ENCODE results near the gene FTO.

Gene FTO

DNA sequence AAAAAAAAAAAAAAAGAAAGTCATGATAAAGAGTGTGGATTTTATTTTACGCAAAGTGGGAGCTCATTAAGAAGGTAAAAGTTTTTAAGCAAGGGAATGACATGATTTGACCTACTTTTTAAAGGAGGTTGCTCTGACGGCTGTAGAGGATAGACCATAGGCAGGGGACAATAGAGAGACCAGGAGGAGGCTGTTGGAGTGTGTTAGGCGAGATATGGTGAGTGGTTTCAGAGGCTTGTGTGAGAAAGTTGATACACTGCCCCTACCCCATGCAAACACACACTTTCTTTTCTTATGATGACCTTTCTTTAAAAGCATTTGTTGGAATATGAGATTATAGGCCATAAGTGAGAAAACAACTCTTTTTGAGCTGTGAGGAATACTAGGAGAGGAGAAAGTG, 82.0 kb downstream of the FTO start:
- no peak for DNase-seq

DNA sequence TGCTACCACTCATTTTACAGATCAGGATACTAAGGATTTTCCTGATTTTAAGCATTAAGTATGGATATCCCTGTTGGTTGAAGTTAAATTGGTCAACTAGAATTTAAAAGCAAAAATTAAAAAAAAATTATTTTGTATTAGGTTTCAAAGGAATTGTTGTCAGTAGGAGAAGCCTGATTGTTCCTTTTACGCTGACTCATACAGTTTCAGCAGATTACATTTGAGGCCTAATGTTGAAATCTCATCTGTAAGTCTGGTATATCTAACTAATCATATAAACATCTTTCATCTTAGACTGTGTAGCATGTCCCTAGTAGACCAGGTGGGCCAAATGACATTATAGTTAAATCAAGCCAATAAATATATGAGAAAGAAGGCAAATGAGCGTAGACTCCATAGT, 83.5 kb downstream of the FTO start:
- no peak for DNase-seq

DNA sequence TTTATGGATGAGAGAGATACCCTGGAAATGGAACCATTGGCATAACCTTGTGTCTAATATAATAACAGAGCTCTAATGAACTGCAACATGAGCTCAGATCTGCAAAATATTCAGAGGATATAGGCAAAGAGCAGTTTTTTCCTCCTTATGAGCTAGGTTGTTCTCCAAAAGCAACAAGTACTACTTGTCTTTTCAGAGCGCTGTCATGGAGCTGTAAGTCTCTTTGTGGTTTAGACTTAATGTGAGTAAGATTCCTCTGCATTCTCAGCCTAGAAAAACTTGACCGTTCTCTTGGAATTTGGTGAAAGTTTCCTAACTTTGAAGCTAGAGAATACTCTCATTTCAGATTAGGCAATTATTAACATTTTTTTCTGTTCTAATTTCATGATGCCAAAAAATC, 85.2 kb downstream of the FTO start:
- no peak for DNase-seq

DNA sequence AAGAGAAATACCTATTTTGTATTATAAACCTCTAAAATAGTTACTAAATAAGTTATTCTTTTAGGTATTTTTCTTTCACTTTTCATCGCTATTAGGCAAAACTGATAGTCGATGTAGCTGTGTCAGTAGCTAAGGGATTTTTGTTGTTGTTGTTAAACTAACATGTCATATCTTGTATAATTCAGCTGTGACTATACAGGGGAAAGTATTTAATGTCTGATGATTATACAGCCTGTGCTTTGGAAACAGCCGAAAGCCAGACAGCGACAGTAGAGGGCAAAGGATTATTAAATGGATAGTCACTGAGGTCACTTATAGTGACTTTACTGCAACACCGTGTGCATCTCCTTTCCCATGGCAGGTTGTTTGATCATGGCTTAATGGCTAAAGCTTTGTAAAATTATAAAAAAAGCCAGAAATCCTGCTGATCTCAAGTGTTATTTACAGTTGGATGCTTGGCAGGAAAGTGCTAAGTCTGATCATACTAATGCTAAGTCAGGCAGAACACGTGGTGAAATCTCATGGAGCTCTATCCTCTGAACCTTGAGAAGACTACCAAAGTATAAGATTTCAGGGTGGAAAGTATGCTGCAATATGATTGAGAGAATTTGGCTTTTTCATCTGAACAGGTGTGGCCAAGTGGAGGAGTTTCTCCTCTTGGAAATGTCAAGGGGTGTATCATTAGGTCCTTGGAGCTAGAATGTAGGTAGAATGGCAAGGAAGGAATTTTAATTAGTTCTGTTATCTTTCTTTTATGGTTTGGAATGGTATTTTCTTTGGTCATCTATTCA, 88.4 kb downstream of the FTO start:
- no peak for DNase-seq

DNA sequence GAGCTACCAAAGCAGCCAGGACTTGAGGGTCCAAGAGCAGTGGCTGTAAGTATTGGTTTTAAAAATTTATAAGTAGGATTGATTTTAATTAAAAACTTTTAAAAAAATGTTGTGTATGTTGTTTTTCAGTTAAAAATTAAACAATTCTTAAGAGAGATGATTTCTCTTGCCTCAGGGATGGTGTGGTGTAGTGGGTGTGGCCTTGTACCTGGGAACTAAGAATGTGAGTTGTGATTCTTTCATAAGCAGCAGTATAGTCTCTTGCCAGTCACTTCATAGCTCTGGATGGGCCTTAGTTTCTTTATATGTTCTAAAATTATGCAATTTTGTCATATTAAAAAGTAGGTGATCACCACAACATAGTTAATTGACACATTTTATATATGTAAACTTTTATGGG, 99.5 kb downstream of the FTO start:
- no peak for DNase-seq

DNA sequence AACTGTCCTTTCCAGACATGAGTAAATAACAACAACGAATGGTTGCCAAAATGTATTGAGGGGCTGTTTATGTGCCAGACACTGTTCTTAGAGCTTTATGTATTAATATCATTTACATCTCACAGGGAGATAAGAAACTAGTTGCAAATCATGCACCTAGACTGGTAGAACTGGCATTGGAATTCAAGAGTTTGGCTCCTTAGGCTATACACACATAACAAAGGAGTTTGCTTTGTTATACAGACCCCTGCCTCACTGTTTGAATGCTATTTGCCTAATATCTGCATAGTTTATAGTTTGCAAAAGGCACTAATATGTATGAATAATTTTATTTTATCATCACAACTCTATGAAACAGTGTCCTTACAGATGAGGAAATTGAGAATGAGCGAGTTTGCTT, 100.0 kb downstream of the FTO start:
- no peak for DNase-seq

DNA sequence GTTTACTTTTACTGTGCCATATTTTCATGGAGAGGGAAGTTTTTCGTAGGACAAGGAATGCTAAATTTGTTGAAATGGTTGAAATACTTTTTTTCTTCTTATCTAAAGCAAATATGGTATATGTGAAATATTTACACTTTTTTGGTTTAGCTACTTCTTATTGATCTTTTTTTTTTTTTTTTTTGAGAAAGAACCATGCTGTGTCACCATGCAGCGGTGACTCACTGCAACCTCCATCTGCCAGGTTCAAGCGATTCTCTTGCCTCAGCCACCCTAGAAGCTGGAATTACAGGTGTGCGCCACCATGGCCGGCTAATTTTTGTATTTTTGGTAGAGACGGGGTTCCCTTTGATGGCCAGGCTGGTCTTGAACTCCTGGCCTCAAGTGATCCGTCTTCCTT, 100.5 kb downstream of the FTO start:
- DNase-seq: no peak

DNA sequence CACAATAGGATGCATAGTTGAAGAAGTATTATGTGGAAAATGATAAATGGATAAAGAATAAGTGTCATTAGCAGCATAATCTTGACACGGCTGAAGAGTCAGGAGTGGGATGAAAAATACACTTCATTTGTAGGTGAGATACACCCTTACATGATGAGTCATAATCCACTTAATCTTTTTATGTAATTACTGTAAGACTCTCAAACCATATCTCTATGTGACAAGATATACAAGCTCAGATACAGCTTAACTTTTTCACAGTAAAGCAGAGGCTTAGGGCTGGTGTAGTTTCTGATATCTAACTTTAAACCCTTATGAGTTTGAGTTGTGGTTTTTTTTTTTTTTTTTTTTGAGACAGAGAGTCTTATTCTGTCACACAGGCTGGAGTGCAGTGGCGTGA, 101.2 kb downstream of the FTO start:
- DNase-seq: no peak

DNA sequence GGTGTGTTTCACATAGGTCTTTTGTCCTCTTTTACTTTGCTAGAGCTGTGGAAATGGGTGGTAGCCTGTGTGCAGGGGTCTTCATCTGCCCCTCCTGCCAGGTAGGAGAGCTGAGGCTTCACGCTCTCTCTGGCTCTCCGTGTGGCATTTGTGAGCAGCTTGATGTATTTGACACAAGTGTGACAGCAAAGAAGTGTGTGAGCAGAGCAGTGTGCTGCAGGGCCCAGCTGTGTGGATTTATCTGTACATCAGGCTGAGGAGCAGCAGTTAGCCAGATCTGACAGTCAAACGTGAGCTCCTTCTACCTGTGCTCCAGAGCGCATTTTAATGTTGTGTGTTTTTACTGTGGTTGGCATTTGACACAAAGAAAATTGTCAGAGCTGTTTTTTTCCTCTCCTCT, 101.8 kb downstream of the FTO start:
- DNase-seq: no peak

DNA sequence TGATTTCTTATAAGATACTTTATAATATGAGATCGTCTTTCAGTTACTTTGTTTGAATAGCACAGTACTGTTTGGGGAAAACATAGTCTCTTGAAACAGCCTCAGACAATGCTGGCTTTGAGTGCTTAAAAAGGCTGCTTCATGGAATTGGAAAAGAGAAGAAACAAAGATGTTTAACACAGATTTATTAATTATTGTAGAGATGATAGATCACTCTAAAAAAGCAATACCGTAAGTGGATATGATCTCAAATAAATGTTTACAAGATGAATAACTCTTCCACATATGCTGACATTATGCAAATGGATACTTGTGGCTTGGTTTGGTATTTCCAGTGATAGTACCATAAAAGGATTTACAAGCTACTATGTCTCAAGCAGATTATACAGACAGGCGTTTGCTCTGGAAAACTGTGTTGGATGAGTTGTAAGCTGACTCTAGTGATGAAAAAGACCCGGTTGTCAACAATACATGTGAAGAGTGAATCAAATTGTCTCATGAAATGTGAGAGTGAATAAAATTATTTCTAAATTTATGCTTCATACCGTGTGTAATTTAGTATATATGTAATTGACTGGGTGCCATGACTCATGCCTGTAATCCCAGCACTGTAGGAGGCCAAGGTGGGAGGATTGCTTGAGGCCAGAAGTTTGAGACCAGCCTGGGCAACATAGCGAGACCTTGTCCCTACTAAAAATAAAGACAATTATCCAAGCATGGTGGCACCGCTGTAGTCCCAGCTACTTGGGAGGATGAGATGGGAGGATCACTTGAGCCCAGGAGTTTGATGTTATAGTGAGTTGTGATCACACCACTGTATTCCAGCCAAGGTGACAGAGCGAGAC, 105.4 kb downstream of the FTO start:
- DNase-seq: no peak

DNA sequence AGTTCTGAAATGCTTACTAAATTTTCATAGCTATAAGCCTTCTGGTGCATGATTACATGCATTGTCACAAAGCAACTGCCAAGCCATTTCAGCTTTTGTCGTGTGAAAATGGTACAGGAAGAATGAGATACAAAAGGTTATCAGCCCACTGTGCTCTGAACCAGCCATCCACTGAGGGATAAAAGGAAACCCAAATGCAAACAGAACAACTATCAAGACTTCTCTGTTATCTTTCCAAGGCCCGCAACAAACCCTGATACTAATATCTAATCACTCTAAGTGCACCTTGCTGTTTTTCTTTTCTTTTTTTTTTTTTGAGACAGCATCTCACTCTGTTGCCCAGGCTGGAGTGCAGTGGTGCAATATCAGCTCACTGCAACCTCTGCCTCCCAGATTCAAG, 109.0 kb downstream of the FTO start:
- DNase-seq: no peak

DNA sequence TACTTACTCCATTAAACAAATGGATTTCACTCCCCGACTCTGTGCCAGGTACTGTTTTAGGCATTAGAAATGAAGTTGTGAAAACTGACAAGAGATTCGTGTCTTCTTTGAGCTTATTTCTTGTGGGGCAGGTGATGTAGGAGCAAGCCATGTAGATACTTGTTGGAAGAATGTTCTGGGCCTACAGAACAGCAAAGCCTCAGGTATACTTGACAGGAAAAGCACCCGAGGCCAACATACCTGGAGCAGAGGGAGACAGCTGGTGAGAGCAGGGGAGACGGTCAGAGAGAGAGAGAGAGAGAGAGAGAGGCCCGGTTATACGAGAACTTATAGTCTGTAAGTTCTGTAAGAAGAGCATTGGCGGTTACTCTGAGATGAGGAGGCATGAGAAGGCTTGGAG, 110.8 kb downstream of the FTO start:
- no peak for DNase-seq

DNA sequence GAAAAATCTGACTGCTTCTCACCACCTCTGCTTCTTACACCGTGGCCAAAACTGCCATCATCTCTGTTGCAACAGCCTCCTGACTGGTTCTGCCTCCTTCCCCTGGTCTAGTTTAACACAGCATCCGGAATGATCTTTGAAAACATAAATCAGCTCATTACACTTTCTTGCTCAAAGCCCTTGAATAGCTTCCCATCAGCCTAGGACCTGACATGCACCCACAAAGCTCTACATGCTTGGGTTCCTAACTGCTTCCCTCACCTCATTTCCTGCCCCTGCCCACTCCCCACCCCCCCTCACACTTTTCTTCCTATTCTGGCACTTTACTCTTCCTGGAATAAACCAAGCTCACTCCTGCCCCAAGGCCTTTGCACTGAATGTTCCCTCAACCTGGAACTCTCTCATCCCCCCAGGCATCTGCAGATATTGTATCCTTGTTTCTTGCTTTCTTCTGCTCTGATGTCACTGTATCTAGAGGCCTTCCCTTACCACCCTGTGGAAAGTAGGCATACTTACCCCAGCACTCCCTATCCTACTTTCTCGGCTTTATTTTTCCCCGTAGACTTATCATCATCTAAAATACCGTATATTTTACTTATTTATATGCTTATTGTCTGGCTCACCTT, 112.4 kb downstream of the FTO start:
- DNase-seq: no peak

DNA sequence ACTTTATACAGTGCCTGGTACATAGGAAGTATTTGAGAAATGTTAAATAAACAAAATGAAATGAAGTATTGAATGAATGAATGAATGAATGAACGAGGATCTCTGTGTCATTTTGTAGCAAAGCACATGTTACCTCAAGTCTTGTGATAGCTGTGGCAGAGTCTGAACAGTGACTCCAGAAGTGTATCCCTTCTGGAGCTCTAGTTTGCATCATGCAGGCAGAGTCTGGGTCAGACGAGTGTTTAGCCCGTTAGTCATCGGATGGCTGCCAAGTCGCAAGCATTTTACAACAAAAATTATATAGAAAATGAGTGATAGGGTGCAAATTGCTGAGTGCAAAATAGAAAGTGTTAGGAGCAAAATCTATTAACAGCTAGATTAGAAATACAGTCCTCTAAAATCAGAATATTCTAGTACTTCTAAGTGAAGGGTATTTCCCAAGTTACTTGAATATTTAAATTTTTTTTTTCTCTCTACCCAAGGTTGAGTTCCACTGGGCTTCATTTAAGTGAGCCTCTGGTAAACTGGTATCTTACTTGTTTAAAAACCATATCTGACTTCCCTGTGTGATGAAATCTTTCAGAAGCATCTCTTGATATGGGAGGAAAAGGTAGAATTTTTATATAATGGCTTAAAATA, 113.3 kb downstream of the FTO start:
- DNase-seq: no peak

DNA sequence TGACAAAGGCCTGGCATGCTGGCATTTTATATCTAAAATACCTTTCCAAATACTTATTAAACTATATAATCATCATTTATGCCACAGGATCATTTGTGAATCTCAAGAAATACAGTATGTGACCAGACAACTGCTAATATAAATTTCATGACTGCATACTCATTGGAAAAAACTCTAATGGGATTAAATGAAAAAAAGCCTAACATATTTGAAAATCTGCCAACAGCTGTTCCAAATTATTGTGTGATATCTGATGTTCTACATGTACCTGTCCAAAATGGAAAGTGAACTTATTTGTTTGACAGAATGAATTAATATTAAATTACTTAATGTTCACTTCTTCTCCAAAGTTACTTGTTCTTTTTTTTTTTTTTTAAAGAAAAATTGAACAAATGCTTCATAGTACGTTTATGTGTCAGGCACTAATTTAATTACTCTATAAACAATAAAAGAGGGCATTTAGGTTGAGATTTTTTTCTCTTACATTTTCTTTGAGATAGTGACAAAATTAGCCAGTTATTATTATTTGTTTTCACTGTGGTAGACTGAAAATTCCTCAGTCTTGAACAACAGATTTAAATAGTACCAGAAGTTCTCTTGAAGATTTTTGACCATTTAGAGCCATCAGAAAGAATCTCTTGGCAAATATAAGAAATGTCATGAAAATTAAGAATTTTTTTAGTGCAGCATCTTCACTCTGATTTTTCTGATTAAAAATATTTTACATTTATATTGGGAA, 114.0 kb downstream of the FTO start:
- no peak for DNase-seq

DNA sequence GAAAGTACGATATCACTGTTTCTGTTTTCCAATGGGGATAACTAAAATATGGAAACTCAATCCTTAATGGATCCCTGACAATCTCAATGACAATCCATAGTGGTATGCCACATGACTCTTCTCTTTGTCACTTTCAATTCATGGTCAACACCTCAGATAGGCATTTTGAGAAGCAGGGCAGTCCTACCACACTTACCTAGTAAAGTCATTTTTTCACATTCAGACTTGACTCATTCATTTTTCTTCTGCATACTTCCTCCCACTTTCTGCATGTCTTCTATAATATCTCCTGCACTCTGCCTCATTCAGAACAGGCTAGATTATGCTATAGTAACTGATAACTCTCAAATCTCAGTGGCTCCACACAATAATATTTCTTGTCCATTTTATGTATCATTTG, 117.5 kb downstream of the FTO start:
- no peak for DNase-seq

DNA sequence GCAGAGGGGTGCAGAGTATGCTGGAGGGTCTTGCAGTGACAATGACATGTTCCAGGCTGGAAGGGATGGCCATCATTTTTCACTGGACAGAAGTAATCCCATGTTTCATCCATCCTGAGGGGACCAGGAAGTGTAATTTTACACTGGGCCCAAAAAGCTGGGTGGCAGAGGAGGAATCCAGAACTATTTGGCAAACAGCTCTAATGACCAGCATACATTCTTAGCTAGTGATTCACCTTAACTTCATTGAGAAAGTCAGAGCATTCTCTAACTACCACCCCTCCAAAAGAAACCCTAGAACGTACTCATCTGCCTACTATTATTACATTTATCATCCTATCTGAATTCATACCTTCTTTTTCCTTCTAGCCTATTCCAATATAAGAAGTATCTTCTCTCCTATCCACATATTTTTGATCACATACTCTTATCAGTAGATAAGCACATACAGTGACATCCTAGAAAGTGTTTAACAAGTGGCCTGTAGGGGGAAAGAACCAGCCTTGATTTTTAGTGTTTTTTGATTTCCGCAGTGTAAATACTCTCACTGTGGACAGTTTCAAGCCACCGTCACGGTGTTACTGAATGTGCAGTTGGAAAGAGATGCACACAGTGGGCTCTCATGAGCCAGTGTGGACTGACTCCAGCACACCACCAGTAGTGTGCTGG, 118.1 kb downstream of the FTO start:
- no peak for DNase-seq

DNA sequence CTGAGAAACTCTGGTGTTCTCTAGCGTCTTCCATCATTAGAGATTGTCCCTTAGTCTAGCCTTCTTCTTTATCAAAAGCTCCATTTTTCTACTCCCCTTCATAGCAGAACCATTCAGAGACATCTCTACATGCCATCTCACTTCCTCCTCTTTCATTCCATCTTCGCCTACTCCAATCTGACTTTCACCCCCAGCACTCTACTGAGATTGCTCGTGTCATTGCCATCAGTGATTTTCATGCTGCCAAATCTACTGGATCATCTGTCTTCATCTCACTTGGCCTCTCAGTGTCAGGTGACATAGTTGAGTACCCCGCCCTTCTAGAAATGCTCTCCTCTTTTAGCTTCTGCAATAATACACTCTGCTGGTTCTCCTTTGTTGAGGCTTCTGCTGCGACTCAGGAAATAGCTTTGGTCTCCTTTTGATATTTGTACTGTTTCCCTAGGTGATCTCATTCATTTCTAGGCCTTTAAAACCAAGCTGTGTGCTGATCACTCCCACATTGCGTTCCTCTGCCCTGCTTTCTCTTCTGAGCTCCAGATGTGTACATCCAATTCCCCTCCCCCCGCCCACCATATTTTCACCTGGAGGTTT, 119.1 kb downstream of the FTO start:
- peak; percentile 10 for DNase-seq

DNA sequence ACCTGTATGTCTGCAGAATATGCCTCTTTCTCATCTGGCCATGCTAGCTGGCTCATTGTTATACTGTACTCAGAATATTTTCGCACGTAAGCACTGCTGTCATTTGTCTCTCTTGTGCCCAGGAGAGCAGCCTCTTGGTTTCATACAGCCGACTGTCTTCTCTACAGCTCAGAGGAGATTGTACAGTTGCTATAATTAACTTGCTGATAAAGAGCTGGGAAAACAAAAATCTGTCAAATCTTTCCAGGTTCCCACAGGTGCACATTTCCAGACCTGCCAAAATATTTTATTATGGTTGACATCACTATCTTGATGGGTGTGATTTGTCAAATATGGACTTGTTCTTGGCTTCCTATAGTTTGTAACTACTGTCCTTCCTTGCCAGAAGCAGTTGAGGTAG, 122.7 kb downstream of the FTO start:
- no peak for DNase-seq

DNA sequence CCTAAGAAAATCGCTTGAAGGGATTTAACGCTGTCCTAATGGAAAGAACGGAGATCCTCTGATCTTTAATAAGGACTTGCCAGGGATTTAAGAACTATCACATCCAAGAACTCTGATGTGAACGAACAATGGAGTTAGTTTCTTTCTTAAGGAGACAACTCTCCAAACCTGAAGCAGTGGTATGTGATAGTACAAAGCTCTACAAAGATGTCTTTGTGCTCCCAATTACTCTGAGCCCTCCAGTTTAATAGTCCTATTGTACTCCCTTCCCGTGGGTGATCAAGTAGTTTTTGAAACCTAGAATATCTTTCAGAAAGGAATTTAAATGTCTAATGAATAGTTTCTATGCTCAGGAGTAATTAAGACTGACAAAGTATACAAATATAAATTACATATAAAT, 123.8 kb downstream of the FTO start:
- no peak for DNase-seq

DNA sequence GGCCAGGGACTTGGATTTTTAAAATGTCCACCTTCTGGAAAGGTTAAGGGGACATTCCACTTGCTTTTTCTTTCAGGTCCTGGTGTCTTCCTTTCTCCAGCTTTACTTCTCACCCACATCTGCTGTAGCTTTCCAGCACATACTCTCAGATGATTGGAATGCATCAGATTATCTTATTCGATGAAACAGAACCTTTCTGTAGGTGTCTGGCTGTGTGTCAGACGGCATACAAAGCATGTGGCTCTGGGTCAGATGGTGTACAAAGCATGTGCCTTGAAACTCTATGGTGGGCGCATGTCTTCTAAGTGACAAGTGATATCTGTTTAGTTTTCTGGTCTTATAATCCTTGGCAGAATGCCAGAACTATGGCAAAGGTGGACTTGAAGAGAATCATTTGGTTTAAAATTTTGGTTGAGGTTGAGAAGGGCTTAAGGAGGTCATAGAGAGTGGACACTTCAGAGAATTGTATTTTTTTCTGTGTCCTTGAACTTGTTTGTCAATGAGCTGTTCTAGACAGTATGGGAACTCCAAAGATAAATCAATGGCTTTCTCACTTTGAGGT, 125.3 kb downstream of the FTO start:
- DNase-seq: no peak

Measured in NCI-H2029 treated with DMSO at 0.1 percent for 48 hours (cell line).